Left lung (tissue), 10 donors: ENCODE measurements around the gene TOMT. TPM values are rescaled to one million over a fixed set of nuclear protein-coding genes. Genes with fewer than 3 reads are reported as not detected.

Source experiments
- ATAC-seq: fragments of 200-7000 bp; cut with Tn5 transposase; one replicate; pipeline ENCODE4 v1.9.1; 2020; ENCODE audit warnings: moderate library complexity
- DNase-seq, 4 donors: peaks; one replicate each; pipeline ENCODE4 v3.0.0-alpha.2; 2013 to 2020
- H3K27ac ChIP-seq, 2 donors: fragments of 200-600 bp; sonication (generic) in 1 of 2; one replicate each; pipeline versions ENCODE4 v1.5.0 to v1.8.0; 2020 to 2021
- H3K27me3 ChIP-seq, 2 donors: fragments of 200-600 bp; sonication (generic) in 1 of 2; one replicate each; pipeline versions ENCODE4 v1.5.0 to v1.8.0; 2020 to 2021
- H3K36me3 ChIP-seq, 2 donors: fragments of 200-600 bp; sonication (generic) in 1 of 2; one replicate each; pipeline versions ENCODE4 v1.5.0 to v1.8.0; 2020 to 2021
- H3K4me1 ChIP-seq, 2 donors: fragments of 200-600 bp; one replicate each; pipeline ENCODE4 v1.8.0; 2021
- H3K4me3 ChIP-seq, 2 donors: fragments of 200-600 bp; sonication (generic) in 1 of 2; one replicate each; pipeline versions ENCODE4 v1.5.0 to v1.8.0; 2020 to 2021; ENCODE audit warnings: mild to moderate bottlenecking in 1 of 2
- H3K9me3 ChIP-seq, 2 donors: fragments of 200-600 bp; sonication (generic) in 1 of 2; one replicate each; pipeline versions ENCODE4 v1.5.0 to v1.8.0; 2020 to 2021
- CTCF ChIP-seq, 2 donors: fragments of 200-600 bp; sonication (generic) in 1 of 2; IDR thresholded peaks; one replicate each; pipeline versions ENCODE4 v1.5.0 to v1.8.0; 2021; ENCODE audit warnings: antibody characterized with exemption in 2 of 2
- intact Hi-C, 2 donors: fragments of 100-400 bp; cut with DNase I; formaldehyde crosslinking; loops; one replicate each; pipeline versions ENCODE4 v1.11.2 to v1.14.2; 2022
- polyA plus RNA-seq, 6 donors: library from polyadenylated mRNA; unstranded; fragments of 120-200 nt; gene quantifications; one replicate each; pipeline ENCODE4 v1.2.1, GENCODE V29; 2013; ENCODE audit not compliant: insufficient read length in 6 of 6
- total RNA-seq, 2 donors: library from RNA; stranded (reverse); fragmentation: NEBNext Ultra II Directional; extraction: Animal tissue kit (Norgen Biotek cat#: 25700); gene quantifications; one replicate each; pipeline ENCODE4 v1.2.1, GENCODE V29; 2021
- donor health status: DM: no; HTN: yes; CAD: no.
- donor health status: DM: no; HTN: no; CAD: no.

The TOMT gene
- total and polyA plus RNA-seq, 8 donors = not detected

GRCh38 chr11:72080326-72081183, 25.2 kb upstream of the TOMT start, which contains the start of the genes LRRC51 and NUMA1:
Gene LRRC51, plus strand, starts transcription at chr11:72080850. Its CDS starts 8,234 bp downstream, at chr11:72089084.
Gene NUMA1, minus strand, starts transcription at chr11:72080542. Its CDS starts 44,599 bp downstream, at chr11:72035943.
- H3K4me3 ChIP-seq = peak within 1 kb of the TSS; percentile 49 to 61
- no peaks in the 10 kb centered on the region for H3K27me3 ChIP-seq
- no peak for TF ChIP-seq CTCF (IDR thresholded peaks at IDR 0.05)
- peak within 1 kb of the TSS; percentile 91 to 92 for H3K27ac ChIP-seq
- intact Hi-C loops = no loop called here
- no peaks in the 10 kb centered on the region for H3K36me3 ChIP-seq
- ATAC-seq (peak; percentile 96), DNase-seq (peak; percentile 98 to 100 (median 100))
- H3K9me3 ChIP-seq = no peaks in the 10 kb centered on the region
- H3K4me1 ChIP-seq = peaks cover 5 to 48% of the 10 kb centered on the region in 2 donors

GRCh38 chr11:72081184-72081644, 24.5 kb upstream of the TOMT start:
- DNase-seq = no peak
- Histone ChIP-seq H3K4me1 (peaks cover 5 to 48% of the 10 kb centered on the region in 2 donors), H3K4me3 (peak overlapping the region; percentile 49 to 61), H3K27me3 (no peaks in the 10 kb centered on the region), H3K36me3 (no peaks in the 10 kb centered on the region), H3K9me3 (no peaks in the 10 kb centered on the region), H3K27ac (peak overlapping the region; percentile 91 to 92)
- intact Hi-C loops = no loop called here
- no peak for TF ChIP-seq CTCF (IDR thresholded peaks at IDR 0.05)
- no peak for ATAC-seq

- Histone ChIP-seq H3K27me3 (no peaks in the 10 kb centered on the region), H3K4me1 (peaks cover 5 to 41% of the 10 kb centered on the region in 2 donors), H3K4me3 (no peak overlapping the region), H3K27ac (peak overlapping the region; percentile 91 to 92), H3K36me3 (no peaks in the 10 kb centered on the region), H3K9me3 (no peaks in the 10 kb centered on the region)
- DNase-seq (peak in 1 of 4 donors; percentile 51), ATAC-seq (no peak)
- intact Hi-C loops = no loop called here
- TF ChIP-seq CTCF (IDR thresholded peaks at IDR 0.05) = no peak
Measured at GRCh38 chr11:72081821-72082453, 23.8 kb upstream of the TOMT start.

GRCh38 chr11:72083414-72083813, 22.3 kb upstream of the TOMT start:
- no peak for TF ChIP-seq CTCF (IDR thresholded peaks at IDR 0.05)
- intact Hi-C loops = no loop called here

GRCh38 chr11:72084076-72084475, 21.6 kb upstream of the TOMT start:
- H3K9me3 ChIP-seq = no peaks in the 10 kb centered on the region
- peaks cover 0 to 7% of the 10 kb centered on the region in 2 donors for H3K36me3 ChIP-seq
- DNase-seq (no peak), ATAC-seq (no peak)
- H3K27ac ChIP-seq = no peak overlapping the region
- TF ChIP-seq CTCF (IDR thresholded peaks at IDR 0.05) = no peak
- H3K4me3 ChIP-seq = no peak overlapping the region
- peaks cover 5 to 28% of the 10 kb centered on the region in 2 donors for H3K4me1 ChIP-seq
- intact Hi-C loops = no loop called here
- H3K27me3 ChIP-seq = no peaks in the 10 kb centered on the region

More at GRCh38 chr11:72083414-72083813, 22.3 kb upstream of the TOMT start:
- H3K36me3 ChIP-seq = peaks cover 0 to under 1% of the 10 kb centered on the region in 2 donors
- ATAC-seq (no peak), DNase-seq (no peak)
- peaks cover 5 to 35% of the 10 kb centered on the region in 2 donors for H3K4me1 ChIP-seq
- no peak overlapping the region for H3K4me3 ChIP-seq
- no peaks in the 10 kb centered on the region for H3K27me3 ChIP-seq
- no peaks in the 10 kb centered on the region for H3K9me3 ChIP-seq
- no peak overlapping the region for H3K27ac ChIP-seq
